GM06990 (cell line): ENCODE results near the gene NUP214.

Experiments
- DNase-seq: peaks from one replicate; pipeline ENCODE4 v3.0.0-alpha.2; 2011; ENCODE audit not compliant: insufficient read length; ENCODE audit errors: extremely low read depth
- H3K27me3 ChIP-seq: replicated peaks from 2 replicates; pipeline ENCODE4 v1.6.0; 2011; ENCODE audit warnings: low read length; ENCODE audit not compliant: control insufficient read depth, insufficient read depth
- H3K36me3 ChIP-seq: 2 replicates; pipeline ENCODE4 v1.5.1; 2011; ENCODE audit warnings: low read length; ENCODE audit not compliant: control insufficient read depth, insufficient read depth
- H3K4me3 ChIP-seq: replicated peaks from 2 replicates; pipeline ENCODE4 v1.5.1; 2011; ENCODE audit warnings: low read depth, mild to moderate bottlenecking, control low read depth, low read length
- CTCF ChIP-seq: IDR thresholded peaks from 2 replicates; pipeline ENCODE4 v1.5.1; 2011; ENCODE audit warnings: low read length, control low read depth, mild to moderate bottlenecking, inconsistent platforms; ENCODE audit not compliant: insufficient read depth, poor library complexity, severe bottlenecking

NUP214 gene

GRCh38 chr9:131165523-131165922 lies 40.1 kb downstream of the NUP214 start:
- no peaks in the 10 kb centered on the region for H3K27me3 ChIP-seq
- H3K4me3 ChIP-seq: no peak overlapping the region
- no peak for TF ChIP-seq CTCF
- H3K36me3 ChIP-seq: peaks cover 10% of the 10 kb centered on the region
- DNase-seq: no peak

GRCh38 chr9:131167146-131167692 lies 41.8 kb downstream of the NUP214 start:
- no peak for TF ChIP-seq CTCF
- Histone ChIP-seq H3K36me3 (peaks cover 10% of the 10 kb centered on the region), H3K27me3 (no peaks in the 10 kb centered on the region), H3K4me3 (no peak overlapping the region)
- no peak for DNase-seq

DNA sequence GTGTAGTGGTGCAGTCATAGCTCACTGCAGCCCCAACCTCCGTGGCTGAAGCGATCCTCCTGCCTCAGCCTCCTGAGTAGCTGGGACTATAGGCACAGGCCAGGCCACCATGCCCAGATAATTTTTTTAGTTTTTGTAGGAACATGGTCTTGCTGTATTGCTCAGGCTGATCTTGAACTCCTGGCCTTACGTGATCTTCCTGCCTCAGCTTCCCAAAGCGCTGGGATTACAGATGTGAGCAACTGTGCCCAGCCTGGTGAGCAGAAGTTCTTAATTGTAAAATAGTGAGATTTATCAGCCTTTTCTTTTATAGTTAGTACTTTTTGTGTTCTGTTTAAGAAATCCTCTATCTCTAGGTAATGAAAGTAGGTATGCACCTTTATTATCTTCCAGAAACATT lies 42.5 kb downstream of the NUP214 start:
- H3K4me3 ChIP-seq: no peak overlapping the region
- no peak for TF ChIP-seq CTCF
- no peak for DNase-seq
- H3K36me3 ChIP-seq: peaks cover 8% of the 10 kb centered on the region
- H3K27me3 ChIP-seq: no peaks in the 10 kb centered on the region

GRCh38 chr9:131169563-131170240 lies 44.3 kb downstream of the NUP214 start:
- Histone ChIP-seq H3K27me3 (no peaks in the 10 kb centered on the region), H3K36me3 (peaks cover 7% of the 10 kb centered on the region), H3K4me3 (no peak overlapping the region)
- DNase-seq: no peak
- TF ChIP-seq CTCF: no peak

DNA sequence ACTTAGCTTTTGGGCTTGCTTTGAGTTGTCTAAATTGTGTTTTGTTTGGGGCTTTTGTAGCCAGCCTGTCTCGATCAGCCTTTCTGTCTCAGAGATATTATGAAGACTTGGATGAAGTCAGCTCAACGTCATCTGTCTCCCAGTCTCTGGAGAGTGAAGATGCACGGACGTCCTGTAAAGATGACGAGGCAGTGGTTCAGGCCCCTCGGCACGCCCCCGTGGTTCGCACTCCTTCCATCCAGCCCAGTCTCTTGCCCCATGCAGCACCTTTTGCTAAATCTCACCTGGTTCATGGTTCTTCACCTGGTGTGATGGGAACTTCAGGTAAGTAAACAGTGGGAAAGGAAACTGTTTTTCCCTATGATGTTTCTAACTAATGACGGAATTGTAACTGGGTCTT lies 48.6 kb downstream of the NUP214 start:
- peaks cover 15% of the 10 kb centered on the region for H3K36me3 ChIP-seq
- TF ChIP-seq CTCF: no peak
- H3K4me3 ChIP-seq: no peak overlapping the region
- no peak for DNase-seq
- H3K27me3 ChIP-seq: no peaks in the 10 kb centered on the region
